GM12801 (cell line): ENCODE data around the gene EPHA4.

Experiments
- CTCF ChIP-seq: IDR thresholded peaks from one replicate; pipeline ENCODE4 v1.5.1; 2011; ENCODE audit warnings: control low read depth; ENCODE audit not compliant: insufficient read length; ENCODE audit errors: extremely low read depth

The EPHA4 gene

GRCh38 chr2:221527776-221528309 lies 44.3 kb downstream of the EPHA4 start:
- TF ChIP-seq CTCF, result no peak

GRCh38 chr2:221524158-221524557 lies 47.9 kb downstream of the EPHA4 start:
- no peak for TF ChIP-seq CTCF

- TF ChIP-seq CTCF, result no peak
These were observed 50.8 kb downstream of the EPHA4 start for GRCh38 chr2:221521233-221521845.

- TF ChIP-seq CTCF, result no peak
These were observed 53.0 kb downstream of the EPHA4 start for GRCh38 chr2:221518935-221519625.

GRCh38 chr2:221518201-221518934 lies 53.7 kb downstream of the EPHA4 start:
- TF ChIP-seq CTCF, result no peak

- TF ChIP-seq CTCF, result no peak
These were observed 54.4 kb downstream of the EPHA4 start for GRCh38 chr2:221517696-221518151.

GRCh38 chr2:221517146-221517695 lies 54.9 kb downstream of the EPHA4 start:
- TF ChIP-seq CTCF, result no peak
